ENCODE data around the gene PHLPP1.

The PHLPP1 gene

DNA sequence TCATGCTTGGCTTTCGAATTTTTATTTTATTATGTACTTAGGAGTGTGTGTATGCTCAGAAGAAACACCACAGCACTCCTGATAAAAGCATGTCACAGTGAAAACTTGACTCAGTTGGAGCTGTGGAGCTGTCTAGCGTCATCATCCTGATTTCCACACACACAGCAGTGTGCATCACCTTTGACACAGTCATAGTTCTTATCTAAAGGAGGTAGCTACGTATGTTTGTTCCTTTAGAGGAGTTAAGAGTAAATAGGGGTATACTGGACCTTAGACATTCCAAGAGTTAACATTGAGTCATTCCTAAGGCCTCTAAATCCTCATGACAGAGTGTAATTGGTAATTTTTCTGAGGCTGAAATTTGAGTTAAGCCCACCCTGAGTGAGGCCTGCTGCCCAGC, 96.9 kb downstream of the PHLPP1 start:
- Histone ChIP-seq H4K20me1 (ENCODE audit: low read depth, low read length) (no peaks in the 10 kb centered on the region), H3K27ac (ENCODE audit: low read depth, low read length) (no peak overlapping the region), H3K9ac (ENCODE audit: low read length) (no peak overlapping the region), H3K9me2 (replicated peaks; ENCODE audit: insufficient read depth, low read length) (no peaks in the 10 kb centered on the region), H3K79me2 (ENCODE audit: insufficient read depth, low read length) (no peaks in the 10 kb centered on the region), H3K27me3 (ENCODE audit: low read length) (no peaks in the 10 kb centered on the region), H3K4me2 (ENCODE audit: low read depth, low read length, poor library complexity, severe bottlenecking) (no peak overlapping the region), H3F3A (ENCODE audit: insufficient read depth) (no peaks in the 10 kb centered on the region), H3K9me3 (ENCODE audit: insufficient read depth, low read length) (no peaks in the 10 kb centered on the region), H3K4me3 (ENCODE audit: insufficient read depth, low read length, poor library complexity, severe bottlenecking) (no peak overlapping the region), H3K36me3 (ENCODE audit: low read length) (no peaks in the 10 kb centered on the region; the same call in 1 of the 2 replicates), H2AFZ (ENCODE audit: low read depth, low read length, severe bottlenecking) (no peak overlapping the region)
- TF ChIP-seq EZH2phosphoT487 (conservative IDR thresholded peaks at IDR 0.05; ENCODE audit: low read length): no peak
- TF ChIP-seq, protein P1, sequence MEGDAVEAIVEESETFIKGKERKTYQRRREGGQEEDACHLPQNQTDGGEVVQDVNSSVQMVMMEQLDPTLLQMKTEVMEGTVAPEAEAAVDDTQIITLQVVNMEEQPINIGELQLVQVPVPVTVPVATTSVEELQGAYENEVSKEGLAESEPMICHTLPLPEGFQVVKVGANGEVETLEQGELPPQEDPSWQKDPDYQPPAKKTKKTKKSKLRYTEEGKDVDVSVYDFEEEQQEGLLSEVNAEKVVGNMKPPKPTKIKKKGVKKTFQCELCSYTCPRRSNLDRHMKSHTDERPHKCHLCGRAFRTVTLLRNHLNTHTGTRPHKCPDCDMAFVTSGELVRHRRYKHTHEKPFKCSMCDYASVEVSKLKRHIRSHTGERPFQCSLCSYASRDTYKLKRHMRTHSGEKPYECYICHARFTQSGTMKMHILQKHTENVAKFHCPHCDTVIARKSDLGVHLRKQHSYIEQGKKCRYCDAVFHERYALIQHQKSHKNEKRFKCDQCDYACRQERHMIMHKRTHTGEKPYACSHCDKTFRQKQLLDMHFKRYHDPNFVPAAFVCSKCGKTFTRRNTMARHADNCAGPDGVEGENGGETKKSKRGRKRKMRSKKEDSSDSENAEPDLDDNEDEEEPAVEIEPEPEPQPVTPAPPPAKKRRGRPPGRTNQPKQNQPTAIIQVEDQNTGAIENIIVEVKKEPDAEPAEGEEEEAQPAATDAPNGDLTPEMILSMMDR (IDR thresholded peaks at IDR 0.05; ENCODE audit: insufficient read depth, low read length, poor library complexity, severe bottlenecking): no peak

DNA sequence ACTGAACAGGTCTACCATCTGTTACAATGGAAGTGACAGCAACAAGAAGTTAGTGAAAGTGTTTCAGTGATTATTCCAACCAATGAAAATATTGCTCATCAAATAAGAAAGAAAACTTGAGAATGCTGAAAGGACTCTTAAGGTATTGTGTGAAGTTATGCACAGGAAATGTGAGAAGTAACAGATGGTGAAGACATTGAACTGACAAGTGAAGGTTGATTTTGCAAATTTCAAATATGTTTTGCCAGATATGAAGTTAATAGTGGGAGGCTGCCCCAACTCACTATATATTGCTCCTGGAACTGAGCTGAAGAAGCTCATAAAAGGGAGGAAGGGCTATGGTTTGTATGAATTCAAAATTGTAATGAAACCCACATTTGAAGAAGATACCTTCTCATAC, 97.5 kb downstream of the PHLPP1 start:
- Histone ChIP-seq H3K9me2 (replicated peaks; ENCODE audit: insufficient read depth, low read length) (no peaks in the 10 kb centered on the region), H3K9ac (ENCODE audit: low read length) (no peak overlapping the region), H3K27me3 (ENCODE audit: low read length) (no peaks in the 10 kb centered on the region), H3K4me3 (ENCODE audit: insufficient read depth, low read length, poor library complexity, severe bottlenecking) (no peak overlapping the region), H3F3A (ENCODE audit: insufficient read depth) (no peaks in the 10 kb centered on the region), H2AFZ (ENCODE audit: low read depth, low read length, severe bottlenecking) (no peak overlapping the region), H3K36me3 (ENCODE audit: low read length) (no peaks in the 10 kb centered on the region; the same call in 1 of the 2 replicates), H3K79me2 (ENCODE audit: insufficient read depth, low read length) (no peaks in the 10 kb centered on the region), H3K4me2 (ENCODE audit: low read depth, low read length, poor library complexity, severe bottlenecking) (no peak overlapping the region), H3K27ac (ENCODE audit: low read depth, low read length) (no peak overlapping the region), H4K20me1 (ENCODE audit: low read depth, low read length) (no peaks in the 10 kb centered on the region), H3K9me3 (ENCODE audit: insufficient read depth, low read length) (no peaks in the 10 kb centered on the region)
- TF ChIP-seq EZH2phosphoT487 (conservative IDR thresholded peaks at IDR 0.05; ENCODE audit: low read length): no peak
- TF ChIP-seq, protein P1 (IDR thresholded peaks at IDR 0.05; ENCODE audit: insufficient read depth, low read length, poor library complexity, severe bottlenecking): no peak

DNA sequence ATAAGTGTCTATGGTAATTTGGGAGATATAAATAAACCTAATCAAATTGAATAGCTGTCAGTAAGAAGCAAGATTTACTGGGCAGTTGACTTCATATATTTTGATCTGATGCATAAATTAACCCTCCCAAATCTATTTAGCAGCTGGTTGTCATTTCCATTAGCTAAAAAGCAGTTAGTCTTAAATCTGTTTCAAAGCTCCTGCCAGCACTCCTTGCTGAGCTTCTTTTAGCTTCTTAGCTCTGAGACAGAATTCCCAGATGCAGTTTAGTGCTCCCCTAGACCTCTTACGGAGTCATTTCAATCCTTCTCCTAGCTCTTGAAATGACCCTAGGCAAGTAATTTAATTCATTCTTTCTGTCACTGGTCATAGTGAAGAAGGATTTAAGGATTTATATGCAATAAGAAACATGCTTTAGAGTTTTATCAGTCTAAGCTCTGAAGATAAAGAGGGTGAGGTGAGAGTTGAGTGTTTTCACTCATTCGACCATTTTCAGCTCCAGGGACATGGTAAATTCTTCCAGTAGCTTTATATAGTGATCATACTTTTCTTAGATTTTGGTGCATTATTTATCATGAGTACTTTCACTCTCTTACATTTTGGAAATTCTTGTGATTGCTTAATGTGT, 98.9 kb downstream of the PHLPP1 start:
- H3K27ac ChIP-seq (ENCODE audit: low read depth, low read length): no peak overlapping the region

More for the DNA sequence above, 98.9 kb downstream of the PHLPP1 start:
- Histone ChIP-seq H3K79me2 (ENCODE audit: insufficient read depth, low read length) (no peaks in the 10 kb centered on the region), H3K9me2 (replicated peaks; ENCODE audit: insufficient read depth, low read length) (no peaks in the 10 kb centered on the region), H3K36me3 (ENCODE audit: low read length) (no peaks in the 10 kb centered on the region; the same call in 1 of the 2 replicates), H3K4me2 (ENCODE audit: low read depth, low read length, poor library complexity, severe bottlenecking) (no peak overlapping the region), H3K4me3 (ENCODE audit: insufficient read depth, low read length, poor library complexity, severe bottlenecking) (no peak overlapping the region), H2AFZ (ENCODE audit: low read depth, low read length, severe bottlenecking) (no peak overlapping the region), H3K27me3 (ENCODE audit: low read length) (no peaks in the 10 kb centered on the region), H4K20me1 (ENCODE audit: low read depth, low read length) (no peaks in the 10 kb centered on the region), H3F3A (ENCODE audit: insufficient read depth) (no peaks in the 10 kb centered on the region), H3K9ac (ENCODE audit: low read length) (no peak overlapping the region), H3K9me3 (ENCODE audit: insufficient read depth, low read length) (no peaks in the 10 kb centered on the region)
- TF ChIP-seq EZH2phosphoT487 (conservative IDR thresholded peaks at IDR 0.05; ENCODE audit: low read length): no peak
- TF ChIP-seq, protein P1 (IDR thresholded peaks at IDR 0.05; ENCODE audit: insufficient read depth, low read length, poor library complexity, severe bottlenecking): no peak
